Femur (tissue), 1 donor: ENCODE measurements around the gene EPHA8.
A peak's percentile ranks its signal among the peaks of the same experiment; 100 is the strongest.

Experiments
- DNase-seq: peaks from one replicate; pipeline ENCODE4 v3.0.0-alpha.2; 2017

The EPHA8 gene

DNA sequence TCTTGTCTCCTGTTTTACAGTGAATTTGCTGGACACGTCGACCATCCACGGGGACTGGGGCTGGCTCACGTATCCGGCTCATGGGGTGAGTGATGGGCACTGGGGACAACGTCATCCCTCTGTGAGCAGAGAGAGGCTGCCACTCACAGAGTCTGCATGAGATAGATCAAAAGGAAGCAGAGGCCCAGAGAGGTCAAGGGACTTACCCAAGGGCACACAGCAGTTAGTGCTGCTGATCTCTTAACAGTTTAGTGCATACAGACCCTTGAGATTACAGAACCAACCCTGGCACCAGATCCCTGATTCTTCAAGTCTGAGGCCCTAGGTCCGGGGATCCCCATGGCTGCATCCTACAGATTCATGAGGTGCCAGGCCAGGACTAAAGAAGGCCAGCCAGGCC, 6.0 kb downstream of the EPHA8 start:
- no peak for DNase-seq

DNA sequence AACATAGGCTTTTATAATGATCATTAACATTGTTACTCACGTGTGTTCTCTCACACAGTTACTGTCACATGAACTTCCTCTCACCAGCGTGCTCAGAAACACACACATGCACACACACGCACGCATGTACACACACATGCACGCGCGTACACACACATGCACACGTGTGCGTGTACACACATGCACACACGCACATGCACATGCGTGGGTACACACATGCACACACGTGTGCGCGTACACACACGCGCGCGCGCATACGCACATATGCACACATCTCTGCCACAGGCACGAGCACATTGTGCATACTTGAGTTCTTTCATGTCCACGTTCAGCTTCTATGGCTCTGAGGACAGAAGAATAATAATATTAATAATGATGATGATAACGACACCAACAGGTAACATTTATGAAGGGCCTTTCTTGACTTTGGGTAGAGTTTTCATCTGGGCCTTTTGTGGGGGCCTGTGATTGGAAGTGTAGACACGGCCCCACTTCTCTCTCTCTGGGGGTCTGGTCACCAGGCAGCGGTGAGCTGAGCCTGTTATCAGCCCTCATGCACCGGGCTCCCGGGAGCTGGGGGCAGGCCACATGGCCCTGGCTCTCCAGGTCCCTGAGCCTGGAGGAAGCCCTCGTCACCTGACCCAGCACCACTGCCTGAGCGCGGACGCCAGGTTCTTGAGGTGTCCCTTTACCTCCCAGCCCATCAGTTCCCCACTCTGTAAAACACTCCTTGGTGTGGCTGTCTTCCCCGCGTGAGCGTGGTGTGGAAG, 7.0 kb downstream of the EPHA8 start:
- DNase-seq, result no peak

DNA sequence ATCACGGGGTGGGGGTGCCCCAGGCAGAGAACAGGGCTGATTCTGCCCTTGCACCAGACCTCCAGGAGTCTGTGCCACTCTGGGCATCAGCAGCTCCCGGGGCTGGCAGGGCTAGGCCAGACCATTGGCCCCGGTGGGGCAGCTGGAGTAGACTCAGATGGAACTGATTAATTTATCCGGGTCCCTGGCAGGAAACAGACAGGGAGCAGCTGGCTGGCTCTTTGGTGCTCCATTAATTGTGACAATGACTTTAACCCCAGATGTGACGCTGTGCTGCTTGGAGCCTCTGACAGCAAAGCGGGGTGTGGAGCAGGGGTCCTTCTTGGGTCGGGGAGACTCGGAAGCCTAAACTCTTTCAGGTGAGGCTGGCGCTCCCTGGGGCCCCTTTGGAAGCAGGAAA, 9.5 kb downstream of the EPHA8 start:
- peak; percentile 46 for DNase-seq

DNA sequence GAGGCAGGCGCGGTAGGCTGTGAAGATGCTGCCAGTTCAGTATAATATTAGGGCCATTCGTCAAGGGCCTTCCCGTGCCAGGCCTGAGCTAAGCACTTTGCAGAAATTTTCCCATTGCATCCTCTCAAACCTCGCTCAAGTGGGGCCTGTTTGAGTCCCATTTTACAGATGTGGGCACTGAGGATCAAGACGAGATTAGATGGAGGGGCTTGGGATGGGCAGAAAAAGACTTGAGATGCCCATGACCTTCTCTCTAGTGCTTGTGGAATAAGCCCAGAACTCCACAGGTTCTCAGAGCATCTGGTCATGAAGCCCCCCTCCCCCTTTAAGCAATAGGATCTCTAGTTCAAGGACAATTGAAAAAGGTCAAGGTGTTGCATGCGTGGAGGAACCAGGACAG, 9.9 kb downstream of the EPHA8 start:
- DNase-seq, result no peak

DNA sequence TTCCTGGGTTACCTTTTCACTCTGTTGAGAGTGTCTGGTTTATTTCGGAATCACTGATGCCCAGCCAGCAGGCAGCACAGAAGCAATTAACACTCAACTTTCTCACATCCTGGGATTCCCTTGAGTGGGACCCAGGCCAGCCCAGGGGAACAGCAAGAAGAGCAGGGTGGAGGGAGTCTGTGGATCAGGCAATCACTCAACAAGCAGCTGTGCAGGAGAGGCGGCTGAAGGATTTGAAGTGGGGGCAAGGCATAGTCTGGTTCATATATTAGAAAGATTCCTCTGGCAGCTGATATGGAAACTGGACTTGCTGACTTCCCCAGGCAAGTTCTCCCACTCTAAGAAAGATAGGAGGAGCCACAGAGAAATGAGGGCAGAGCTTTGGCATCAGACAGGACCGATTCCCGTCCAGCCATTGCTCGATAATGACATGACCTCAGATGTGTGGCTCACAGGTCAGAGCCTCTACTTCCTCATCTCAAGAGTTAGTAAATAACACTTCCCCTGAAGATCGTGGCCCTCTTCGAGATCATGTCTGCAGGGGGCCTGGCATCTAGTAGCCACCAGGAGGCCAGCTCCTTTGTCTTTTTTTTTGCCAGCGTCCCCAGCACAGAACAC, 12.4 kb downstream of the EPHA8 start:
- DNase-seq, result no peak

DNA sequence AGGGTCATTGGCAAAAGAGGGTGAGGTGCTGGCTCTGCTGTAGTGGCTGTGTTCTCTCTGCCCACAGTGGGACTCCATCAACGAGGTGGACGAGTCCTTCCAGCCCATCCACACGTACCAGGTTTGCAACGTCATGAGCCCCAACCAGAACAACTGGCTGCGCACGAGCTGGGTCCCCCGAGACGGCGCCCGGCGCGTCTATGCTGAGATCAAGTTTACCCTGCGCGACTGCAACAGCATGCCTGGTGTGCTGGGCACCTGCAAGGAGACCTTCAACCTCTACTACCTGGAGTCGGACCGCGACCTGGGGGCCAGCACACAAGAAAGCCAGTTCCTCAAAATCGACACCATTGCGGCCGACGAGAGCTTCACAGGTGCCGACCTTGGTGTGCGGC, 12.9 kb downstream of the EPHA8 start:
- no peak for DNase-seq

DNA sequence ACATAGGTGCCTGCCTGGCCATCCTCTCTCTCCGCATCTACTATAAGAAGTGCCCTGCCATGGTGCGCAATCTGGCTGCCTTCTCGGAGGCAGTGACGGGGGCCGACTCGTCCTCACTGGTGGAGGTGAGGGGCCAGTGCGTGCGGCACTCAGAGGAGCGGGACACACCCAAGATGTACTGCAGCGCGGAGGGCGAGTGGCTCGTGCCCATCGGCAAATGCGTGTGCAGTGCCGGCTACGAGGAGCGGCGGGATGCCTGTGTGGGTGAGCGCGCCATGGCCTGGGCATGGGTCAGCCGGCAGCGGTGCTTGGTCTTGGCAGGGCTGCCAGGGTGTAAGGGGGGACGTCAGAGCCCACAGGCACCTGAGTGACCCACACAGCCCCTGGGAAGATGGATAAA, 13.3 kb downstream of the EPHA8 start:
- DNase-seq, result no peak

DNA sequence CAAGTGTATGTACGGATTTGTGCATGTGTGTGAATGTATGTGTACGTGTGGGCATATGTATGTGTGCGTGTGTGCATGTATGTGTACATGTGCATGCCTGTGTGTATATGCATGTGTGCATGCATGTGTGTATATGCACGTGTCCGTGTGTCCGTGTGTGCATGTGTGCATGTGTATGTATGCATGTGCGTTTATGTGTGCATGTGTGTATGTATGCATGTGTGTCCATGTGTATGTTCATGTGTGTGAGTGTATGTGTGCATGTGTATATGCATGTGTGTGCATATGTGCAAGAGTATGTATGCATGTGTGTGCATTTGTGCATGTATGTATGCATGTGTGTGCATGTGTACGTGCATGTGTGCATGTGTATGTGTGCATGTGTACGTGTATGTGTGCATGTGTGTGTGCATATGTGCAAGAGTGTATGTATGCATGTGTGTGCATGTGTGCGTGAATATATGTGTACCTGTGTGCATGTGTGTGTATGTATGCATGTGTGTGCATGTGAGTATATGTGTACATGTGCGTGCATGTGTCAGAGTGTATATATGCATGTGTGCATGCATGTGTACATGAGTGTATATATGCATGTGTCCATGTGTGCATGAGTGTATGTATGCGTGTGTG, 15.6 kb downstream of the EPHA8 start:
- no peak for DNase-seq

DNA sequence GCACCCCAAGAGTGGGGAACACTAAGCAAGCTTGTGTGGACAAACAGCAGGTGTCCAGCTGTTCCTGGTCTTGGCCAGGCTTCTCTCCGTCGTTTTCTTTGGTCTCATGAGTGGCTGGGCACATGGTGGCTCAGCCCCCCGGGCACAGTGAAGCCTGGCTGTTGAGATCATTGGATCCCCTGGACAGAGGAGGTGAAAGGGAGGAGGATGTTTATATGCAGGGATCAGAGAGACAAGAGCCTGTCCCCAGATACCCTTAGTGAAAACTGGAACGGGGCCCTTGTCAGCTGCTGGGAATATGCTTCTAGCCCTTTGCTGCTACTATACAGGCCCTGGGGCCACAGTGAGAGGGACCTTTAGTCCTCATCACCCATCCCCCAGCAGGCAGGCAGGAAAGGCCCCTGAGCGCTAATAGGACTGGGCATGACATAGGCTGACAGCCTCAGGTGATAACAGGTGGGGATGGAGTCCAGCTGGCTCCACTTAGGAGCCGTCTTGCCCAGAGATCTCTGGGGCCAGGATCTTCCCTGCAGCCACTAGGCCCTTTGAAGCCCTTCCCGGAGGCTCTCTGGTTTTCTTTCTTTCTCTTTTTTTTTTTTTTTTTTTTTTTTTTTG, 16.4 kb downstream of the EPHA8 start:
- no peak for DNase-seq

DNA sequence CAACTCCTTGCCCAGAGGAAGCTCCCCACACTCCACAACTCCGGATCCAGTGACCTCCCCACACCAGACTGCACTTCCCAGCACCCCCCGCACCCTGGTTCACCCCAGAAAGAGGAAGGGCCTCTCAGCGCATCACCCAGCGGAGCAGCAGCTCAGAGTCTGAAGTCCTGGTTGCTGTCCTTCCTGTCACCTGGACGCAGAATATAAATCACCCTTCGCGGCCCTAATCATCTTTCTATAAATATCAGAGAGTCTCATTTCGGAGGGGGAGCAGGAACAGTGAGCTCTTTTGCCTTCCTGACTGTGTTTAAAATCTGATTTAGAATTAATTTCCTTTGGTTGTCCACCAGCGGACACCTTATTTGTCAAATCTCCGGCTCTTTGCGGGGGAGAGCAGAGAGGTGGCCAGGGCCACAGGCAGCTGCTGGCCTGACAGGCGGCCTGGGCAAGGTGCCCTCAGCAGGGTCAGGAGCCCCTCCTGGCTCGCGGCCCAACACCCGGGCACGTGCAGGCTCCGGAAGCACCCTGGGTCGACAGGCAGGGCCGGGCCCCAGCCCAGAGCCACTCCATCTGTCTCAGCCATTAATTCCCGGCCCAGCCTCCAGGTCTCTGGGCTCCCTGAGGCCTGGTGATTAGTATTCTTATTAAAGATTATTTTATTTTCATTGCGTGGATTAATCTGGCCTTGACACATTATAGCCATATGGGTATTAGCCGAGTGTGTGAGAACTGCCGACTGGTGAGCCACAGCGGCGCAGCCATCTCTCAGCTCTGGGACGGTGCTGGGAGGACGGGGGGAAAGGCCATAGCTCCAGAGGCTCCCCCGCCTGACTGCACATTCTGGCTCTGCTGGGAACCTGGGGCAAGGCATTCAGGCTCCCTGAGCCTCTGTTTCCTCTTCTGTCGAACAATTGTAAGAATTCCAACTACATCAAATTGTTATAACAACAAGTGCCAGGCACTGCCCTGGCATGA, 19.7 kb downstream of the EPHA8 start:
- DNase-seq, result peak; percentile 30

DNA sequence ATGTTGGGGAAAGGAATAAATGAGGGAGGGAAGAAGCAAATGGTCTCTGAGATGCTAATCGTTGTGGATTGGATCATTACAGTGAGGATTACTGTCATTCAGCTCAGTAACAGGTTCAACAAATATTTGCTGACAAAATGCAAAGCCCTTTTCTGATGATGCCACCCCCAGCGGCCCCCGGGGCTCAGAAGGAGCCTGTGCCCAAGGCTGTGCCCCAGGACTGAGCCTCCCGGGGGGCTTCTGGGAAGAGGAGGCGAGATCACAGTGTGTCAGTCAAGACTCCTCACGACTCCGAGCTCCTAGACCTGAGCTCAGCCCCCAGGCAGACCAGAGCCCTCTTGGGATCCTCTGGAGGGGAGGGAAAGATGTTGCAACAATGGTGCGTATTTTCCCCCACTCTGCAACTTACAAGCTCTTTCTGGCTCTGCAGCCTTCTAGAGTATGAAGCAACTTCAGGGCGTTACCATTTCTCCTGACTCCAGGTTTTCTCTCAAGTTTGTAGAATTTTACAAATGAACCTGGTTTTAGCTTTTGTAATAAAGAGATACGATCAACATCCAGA, 20.8 kb downstream of the EPHA8 start:
- DNase-seq, result no peak

DNA sequence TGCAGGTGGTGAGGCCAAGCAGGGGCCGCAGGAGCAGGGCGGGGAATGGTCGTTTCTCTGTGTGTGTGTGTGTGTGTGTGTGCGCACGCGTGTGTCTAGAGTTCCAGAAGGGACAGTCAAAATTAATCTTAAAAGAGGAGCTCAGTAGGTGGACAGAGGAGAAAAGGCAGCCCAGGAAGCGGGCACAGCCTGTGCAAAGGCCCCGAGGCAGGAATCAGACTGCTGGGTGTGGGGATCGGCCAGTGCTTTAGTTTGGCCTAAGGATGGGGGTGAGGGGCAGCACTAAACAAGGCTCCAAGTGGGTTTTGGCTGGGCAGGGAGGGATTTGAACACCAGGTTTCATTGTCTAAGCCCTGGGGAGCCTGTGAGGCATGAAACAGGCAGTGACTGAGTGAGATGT, 21.7 kb downstream of the EPHA8 start:
- DNase-seq, result no peak

DNA sequence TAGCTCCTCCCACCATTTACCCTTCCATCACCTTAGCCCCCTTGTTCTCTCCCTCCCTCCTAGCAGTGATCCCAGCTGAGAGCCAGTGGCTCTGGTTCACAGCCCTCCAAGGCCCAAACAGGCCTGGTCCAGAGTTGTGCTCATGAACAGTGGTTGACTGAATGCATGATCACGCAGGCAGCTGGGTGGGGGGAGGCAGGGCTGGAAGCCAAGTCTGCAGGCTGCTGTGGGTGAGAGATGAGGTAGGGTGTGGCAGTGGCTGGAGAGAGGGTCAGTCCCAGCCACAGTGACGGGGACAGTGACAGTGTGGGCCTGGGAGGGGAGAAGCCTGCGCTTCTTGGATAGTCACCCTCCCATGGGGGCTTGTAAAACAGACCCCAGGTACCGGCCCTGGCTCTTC, 22.2 kb downstream of the EPHA8 start:
- DNase-seq, result no peak

DNA sequence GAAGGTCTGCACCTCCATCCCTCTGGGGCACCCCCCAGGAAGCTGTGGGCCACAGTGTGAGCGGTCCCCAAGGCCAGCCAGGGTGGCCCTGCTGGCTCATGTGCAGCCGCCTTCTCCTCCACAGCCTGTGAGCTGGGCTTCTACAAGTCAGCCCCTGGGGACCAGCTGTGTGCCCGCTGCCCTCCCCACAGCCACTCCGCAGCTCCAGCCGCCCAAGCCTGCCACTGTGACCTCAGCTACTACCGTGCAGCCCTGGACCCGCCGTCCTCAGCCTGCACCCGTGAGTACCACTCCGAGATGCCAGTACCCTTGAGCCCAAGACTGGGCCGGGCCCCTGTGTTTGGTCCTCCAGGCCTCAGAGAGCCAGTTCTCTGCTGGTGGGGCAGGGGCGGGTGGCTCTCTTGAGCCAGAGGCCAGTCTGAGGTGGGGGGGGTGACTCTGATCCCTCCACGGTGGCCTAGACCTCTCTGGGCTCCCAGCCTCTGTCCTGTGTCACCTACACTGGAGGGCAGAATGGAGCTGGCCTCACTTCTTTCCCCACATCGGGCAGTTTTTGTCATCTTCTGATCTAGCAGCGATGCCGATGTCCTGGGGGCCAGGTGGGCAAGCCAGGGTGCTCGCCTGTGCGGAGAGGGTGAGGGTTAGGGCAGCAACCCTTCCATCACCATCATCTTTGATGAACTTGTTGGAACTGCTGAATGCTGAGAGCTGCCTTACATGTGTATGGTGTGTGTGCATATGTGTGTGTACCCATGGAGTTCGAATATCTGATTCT, 23.3 kb downstream of the EPHA8 start:
- DNase-seq, result no peak

DNA sequence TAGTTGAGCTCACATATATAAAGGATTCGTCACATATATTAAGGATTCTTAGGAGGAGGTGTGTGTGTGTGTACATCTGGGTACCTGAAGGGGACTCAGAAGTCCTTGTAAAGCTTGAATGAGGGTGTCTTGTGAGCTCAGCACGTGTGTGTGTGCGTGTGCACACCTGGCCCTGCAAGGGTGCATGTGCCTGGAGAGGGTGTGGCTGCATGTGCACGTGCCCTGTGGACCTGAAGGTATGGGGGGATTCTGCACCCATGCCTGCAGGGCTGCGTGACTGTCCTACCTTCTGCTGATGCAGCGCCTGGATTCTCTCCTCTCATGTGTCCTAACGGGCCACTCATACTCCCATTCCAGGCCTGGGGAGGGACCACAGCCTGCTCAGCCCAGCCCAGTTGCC, 24.0 kb downstream of the EPHA8 start:
- no peak for DNase-seq

DNA sequence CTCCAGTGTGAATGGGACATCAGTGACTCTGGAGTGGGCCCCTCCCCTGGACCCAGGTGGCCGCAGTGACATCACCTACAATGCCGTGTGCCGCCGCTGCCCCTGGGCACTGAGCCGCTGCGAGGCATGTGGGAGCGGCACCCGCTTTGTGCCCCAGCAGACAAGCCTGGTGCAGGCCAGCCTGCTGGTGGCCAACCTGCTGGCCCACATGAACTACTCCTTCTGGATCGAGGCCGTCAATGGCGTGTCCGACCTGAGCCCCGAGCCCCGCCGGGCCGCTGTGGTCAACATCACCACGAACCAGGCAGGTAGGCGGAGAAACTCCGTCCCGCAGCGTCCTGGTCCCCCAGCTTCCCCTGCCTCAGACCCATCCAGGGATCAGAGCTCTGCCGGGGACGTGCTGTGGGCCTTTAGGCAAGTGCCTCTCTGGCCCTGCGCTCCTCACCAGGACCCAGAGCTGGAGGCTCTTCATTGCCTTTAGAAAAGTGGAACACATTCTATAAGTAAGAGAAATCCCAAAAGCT, 25.7 kb downstream of the EPHA8 start:
- no peak for DNase-seq

DNA sequence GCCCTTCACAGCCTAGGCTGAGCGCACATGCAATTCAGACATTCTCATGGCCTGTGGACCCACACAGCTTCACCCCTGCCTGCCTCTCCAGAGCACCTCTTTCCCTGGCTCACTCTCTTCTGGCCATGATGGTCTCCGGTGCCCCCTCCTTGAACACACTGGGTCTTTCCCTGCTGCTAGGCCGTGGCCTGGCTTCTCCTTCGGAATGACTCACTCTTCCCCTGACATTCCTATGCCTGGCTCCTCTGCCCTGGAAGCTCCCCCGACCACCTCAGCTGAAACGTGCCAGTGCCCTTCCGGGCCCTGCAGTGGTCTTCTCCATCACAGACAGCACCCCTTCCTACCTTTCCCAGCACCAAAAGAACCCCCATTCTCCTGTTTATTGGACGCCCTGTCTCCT, 28.3 kb downstream of the EPHA8 start:
- DNase-seq, result no peak

DNA sequence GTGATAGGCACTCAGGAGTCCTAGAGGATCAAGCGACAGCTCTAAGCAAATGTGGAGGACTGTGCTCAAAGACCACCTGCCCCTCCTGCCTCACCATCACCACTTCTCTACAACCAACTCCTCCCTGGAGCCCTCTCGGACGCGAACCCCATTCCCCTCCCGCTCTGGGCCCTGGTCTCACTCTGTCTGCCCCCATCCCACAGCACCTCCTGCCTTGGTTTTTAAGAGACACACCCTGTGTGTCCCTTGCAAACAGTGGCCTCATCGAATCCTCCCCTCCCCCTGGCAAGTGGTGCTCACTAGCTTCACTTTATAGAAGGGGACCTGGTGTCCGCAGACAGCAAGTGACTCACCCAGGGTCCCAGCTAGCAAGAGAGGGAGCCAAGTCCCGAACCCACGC, 28.8 kb downstream of the EPHA8 start:
- no peak for DNase-seq

DNA sequence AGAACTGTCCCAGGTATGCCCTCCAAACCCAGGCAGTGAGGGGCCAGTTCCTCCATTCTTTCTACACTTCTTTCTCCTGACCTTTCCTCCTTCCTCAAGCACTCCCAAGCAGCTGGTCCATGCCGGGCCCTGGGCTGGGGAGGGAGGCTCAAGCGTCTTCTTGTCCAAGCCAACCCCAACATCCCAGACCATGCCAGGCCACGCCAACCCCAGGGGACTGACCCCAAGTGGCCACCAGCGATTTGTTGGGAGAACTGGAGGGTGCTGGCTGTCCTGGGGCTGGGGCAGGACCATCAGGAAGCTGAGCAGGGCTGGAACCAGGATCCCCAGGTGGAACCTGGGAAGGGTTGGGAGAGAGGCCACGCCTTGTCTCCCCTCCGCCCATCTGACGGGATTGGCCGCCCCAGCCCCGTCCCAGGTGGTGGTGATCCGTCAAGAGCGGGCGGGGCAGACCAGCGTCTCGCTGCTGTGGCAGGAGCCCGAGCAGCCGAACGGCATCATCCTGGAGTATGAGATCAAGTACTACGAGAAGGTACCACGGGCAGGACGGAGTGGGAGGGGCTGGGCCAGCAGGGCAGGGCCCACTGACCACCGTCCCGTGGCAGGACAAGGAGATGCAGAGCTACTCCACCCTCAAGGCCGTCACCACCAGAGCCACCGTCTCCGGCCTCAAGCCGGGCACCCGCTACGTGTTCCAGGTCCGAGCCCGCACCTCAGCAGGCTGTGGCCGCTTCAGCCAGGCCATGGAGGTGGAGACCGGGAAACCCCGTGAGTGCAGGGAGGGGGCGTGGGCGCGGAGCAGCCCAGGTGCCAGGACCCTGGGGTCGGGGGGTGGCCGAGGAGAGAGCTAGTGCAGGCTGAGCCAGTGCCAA, 29.9 kb downstream of the EPHA8 start:
- DNase-seq, result no peak

DNA sequence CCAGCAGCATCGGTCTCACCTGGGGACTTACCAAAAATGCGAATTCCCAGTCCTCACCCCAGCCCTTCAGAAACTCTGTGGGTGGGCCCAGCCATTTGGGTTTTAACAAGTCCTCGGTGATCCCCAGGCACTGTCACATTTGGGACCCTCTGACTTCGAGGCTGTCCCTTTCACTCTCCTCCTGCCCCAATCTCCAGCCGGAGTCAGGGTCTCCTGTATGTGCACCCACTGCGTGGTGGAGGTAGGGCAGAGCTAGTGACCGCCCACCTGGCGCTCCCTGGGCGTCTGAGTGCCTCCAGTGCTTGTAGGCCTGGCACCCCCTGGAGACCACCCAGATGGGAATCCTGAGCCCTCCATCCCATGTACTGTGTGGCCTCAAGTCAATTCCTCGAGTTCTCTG, 31.1 kb downstream of the EPHA8 start:
- DNase-seq, result no peak
